CD4-positive, CD25-positive, alpha-beta regulatory T cell (primary cell): ENCODE results near the gene EIF4G3. TPM values are rescaled to one million over a fixed set of nuclear protein-coding genes. Genes with fewer than 3 reads are reported as not detected.

ENCODE experiments used
- ATAC-seq, 2 donors: fragments of 150-1000 bp; cut with Tn5 transposase; one replicate each; pipeline ENCODE4 v1.10.0; 2021; ENCODE audit warnings: low read depth in 2 of 2, moderate number of reproducible peaks in 2 of 2, moderate library complexity in 1 of 2
- DNase-seq, 3 donors: peaks; one replicate each; pipeline versions ENCODE4 v3.0.0 to v3.0.0-alpha.2; 2012 to 2022; ENCODE audit warnings: mixed read lengths in 1 of 3
- H3K27ac ChIP-seq: one replicate; pipeline ENCODE4 v1.7.0; 2013; ENCODE audit warnings: mild to moderate bottlenecking, low read length; ENCODE audit not compliant: insufficient read depth, poor library complexity, severe bottlenecking
- H3K27me3 ChIP-seq: one replicate; pipeline ENCODE4 v1.7.0; 2013; ENCODE audit warnings: low read length; ENCODE audit not compliant: control insufficient read depth, insufficient read depth
- H3K36me3 ChIP-seq: one replicate; pipeline ENCODE4 v1.7.0; 2013; ENCODE audit warnings: mild to moderate bottlenecking, low read length, moderate library complexity; ENCODE audit not compliant: control insufficient read depth, insufficient read depth
- H3K4me1 ChIP-seq: 2 replicates; pipeline ENCODE4 v1.7.0; 2013; ENCODE audit warnings: mild to moderate bottlenecking, low read length; ENCODE audit not compliant: insufficient read depth, control insufficient read depth, poor library complexity, severe bottlenecking
- H3K4me3 ChIP-seq: one replicate; pipeline ENCODE4 v1.7.0; 2013; ENCODE audit warnings: low read depth, mild to moderate bottlenecking, low read length, moderate library complexity
- H3K9me3 ChIP-seq, 2 experiments: 1 replicate in 1 of 2; 2 replicates in 1 of 2; pipeline ENCODE4 v1.7.0; 2013; ENCODE audit warnings: low read length in 2 of 2, mild to moderate bottlenecking in 1 of 2, moderate library complexity in 1 of 2; ENCODE audit not compliant: control insufficient read depth in 2 of 2
- H3K27ac Mint-ChIP-seq, 3 donors: one replicate each; pipeline ENCODE4 v1.8.0; 2020 to 2022; ENCODE audit warnings: mild to moderate bottlenecking in 3 of 3, mixed read lengths in 3 of 3, moderate library complexity in 2 of 3
- H3K27me3 Mint-ChIP-seq: one replicate; pipeline ENCODE4 v1.8.0; 2022; ENCODE audit warnings: mild to moderate bottlenecking, mixed read lengths
- H3K36me3 Mint-ChIP-seq: one replicate; pipeline ENCODE4 v1.8.0; 2020; ENCODE audit warnings: mixed read lengths
- H3K4me1 Mint-ChIP-seq, 4 donors: one replicate each; pipeline ENCODE4 v1.8.0; 2020 to 2022; ENCODE audit warnings: mixed read lengths in 4 of 4, mild to moderate bottlenecking in 1 of 4
- H3K4me3 Mint-ChIP-seq, 4 donors: one replicate each; pipeline ENCODE4 v1.8.0; 2020 to 2022; ENCODE audit warnings: mild to moderate bottlenecking in 4 of 4, mixed read lengths in 4 of 4, moderate library complexity in 3 of 4
- H3K9me3 Mint-ChIP-seq, 7 donors: one replicate each; pipeline ENCODE4 v1.8.0; 2020 to 2022; ENCODE audit warnings: mixed read lengths in 7 of 7, mild to moderate bottlenecking in 3 of 7, moderate library complexity in 2 of 7
- polyA plus RNA-seq, 4 donors: library from polyadenylated mRNA; unstranded; fragments of 300-500 nt; fragmentation: Illumina TruSeq; gene quantifications; one replicate each; pipeline ENCODE4 v1.2.3, GENCODE V29; 2021
- total RNA-seq: library from RNA; stranded (reverse); gene quantifications from one replicate; pipeline ENCODE4 v1.2.3, GENCODE V29; 2022

The EIF4G3 gene
- total and polyA plus RNA-seq, 5 donors from 2014 or later: 2.5 to 34.4 (median 5.5) TPM

DNA sequence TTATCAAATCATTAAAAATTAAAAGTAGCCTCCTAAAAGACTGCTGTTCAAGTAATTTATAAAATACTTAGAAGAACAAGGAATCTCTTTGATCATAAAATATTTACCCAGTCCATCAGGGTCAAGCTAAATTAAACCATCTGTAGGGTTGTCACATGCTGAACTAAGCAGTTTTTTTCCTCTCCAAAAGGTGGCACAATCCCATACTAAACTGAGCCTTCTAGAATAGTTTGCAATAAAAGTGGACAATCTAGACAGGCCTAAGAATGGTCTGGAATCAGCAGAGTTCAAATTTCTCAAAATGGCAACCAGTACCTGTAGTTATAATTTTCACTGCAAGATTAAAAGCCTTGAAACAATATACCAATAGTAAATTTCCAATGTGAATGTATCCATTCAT lies 194.8 kb downstream of the EIF4G3 start:
- Mint-ChIP-seq H3K27me3 (no peaks in the 10 kb centered on the region), H3K27ac (peak overlapping the region in 1 of 3 donors; percentile 23), H3K4me3 (no peak overlapping the region), H3K4me1 (peaks cover 0 to 5% (median 2%) of the 10 kb centered on the region in 4 donors), H3K9me3 (no peaks in the 10 kb centered on the region), H3K36me3 (no peaks in the 10 kb centered on the region)
- Histone ChIP-seq H3K27ac (no peak overlapping the region), H3K4me3 (no peak overlapping the region), H3K36me3 (peaks cover 2% of the 10 kb centered on the region), H3K27me3 (no peaks in the 10 kb centered on the region), H3K9me3 (no peaks in the 10 kb centered on the region), H3K4me1 (no peaks in the 10 kb centered on the region)
- DNase-seq (no peak), ATAC-seq (no peak)

DNA sequence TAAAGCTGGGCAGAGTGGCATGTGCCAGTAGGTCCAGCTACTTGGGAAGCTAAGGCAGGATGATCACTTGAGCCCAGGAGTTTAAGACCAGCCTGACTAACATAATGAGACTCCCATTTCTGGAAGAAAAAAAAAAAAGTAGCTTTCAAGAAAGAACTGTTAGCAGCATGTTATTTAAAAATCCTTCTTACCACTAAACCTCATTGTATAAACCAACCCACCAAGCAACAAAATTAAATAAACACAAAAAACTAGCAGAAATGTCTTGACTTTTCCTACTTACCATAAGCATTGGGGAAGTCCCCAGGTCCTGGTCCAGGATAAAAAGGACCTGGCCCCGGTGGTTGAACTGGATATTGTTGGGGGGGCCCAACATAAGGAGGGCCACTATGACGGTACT lies 196.6 kb downstream of the EIF4G3 start:
- DNase-seq: no peak

DNA sequence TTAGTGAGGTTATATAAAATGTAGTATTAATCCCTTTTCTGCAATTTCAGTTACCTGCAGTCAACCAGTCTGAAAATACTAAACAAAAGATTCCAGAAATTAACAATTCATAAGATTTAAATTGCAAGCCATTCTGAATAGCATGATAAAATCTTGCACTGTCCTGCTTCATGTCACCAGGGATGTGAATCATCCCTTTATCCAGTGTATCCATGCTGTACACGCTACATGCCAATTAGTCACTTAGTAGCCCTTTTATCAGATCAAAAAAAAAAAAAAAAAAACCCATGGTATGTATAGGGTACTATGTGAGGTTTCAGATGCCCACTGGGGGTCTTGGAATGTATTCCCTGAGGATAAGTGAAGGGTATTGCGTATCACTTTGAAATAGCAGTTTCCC lies 198.3 kb downstream of the EIF4G3 start:
- ATAC-seq (no peak), DNase-seq (no peak)
- no peaks in the 10 kb centered on the region for H3K4me1 ChIP-seq
- H3K27ac Mint-ChIP-seq: no peak overlapping the region
- H3K36me3 Mint-ChIP-seq: peaks cover 4% of the 10 kb centered on the region
- peaks cover 2% of the 10 kb centered on the region for H3K36me3 ChIP-seq
- no peaks in the 10 kb centered on the region for H3K27me3 ChIP-seq
- H3K4me1 Mint-ChIP-seq: peaks cover 0 to 4% (median 1%) of the 10 kb centered on the region in 4 donors
- no peak overlapping the region for H3K4me3 Mint-ChIP-seq
- no peak overlapping the region for H3K27ac ChIP-seq
- no peak overlapping the region for H3K4me3 ChIP-seq
- no peaks in the 10 kb centered on the region for H3K27me3 Mint-ChIP-seq
- no peaks in the 10 kb centered on the region for H3K9me3 Mint-ChIP-seq
- no peaks in the 10 kb centered on the region for H3K9me3 ChIP-seq

More for the DNA sequence above, 196.6 kb downstream of the EIF4G3 start:
- no peak for ATAC-seq
- no peaks in the 10 kb centered on the region for H3K4me1 ChIP-seq
- H3K9me3 Mint-ChIP-seq: no peaks in the 10 kb centered on the region
- H3K36me3 ChIP-seq: peaks cover 2% of the 10 kb centered on the region
- H3K27me3 ChIP-seq: no peaks in the 10 kb centered on the region
- no peak overlapping the region for H3K4me3 ChIP-seq
- H3K27ac ChIP-seq: no peak overlapping the region
- no peaks in the 10 kb centered on the region for H3K27me3 Mint-ChIP-seq
- H3K4me3 Mint-ChIP-seq: no peak overlapping the region
- peaks cover 0 to 3% (median under 1%) of the 10 kb centered on the region in 4 donors for H3K4me1 Mint-ChIP-seq
- H3K9me3 ChIP-seq: no peaks in the 10 kb centered on the region
- H3K27ac Mint-ChIP-seq: no peak overlapping the region
- no peaks in the 10 kb centered on the region for H3K36me3 Mint-ChIP-seq

DNA sequence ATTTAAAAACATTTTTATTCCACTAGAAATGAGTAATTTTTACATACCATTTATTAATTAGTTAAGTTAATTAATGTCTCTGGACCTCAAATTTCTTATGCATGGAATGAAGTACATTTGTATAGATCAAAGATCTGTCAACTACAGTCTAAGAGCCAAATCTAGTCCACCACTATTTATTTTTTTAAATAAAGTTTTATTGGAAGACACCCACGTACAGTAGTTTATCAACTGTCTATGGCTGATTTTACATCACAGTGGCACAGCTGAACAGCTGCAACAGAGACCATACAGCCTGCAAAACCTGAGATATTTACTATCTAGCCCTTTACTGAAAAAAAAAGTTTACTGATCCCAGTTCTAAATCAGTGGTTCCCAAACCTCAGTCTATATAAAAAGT lies 201.0 kb downstream of the EIF4G3 start:
- H3K4me1 Mint-ChIP-seq: peaks cover 0 to 3% (median 0%) of the 10 kb centered on the region in 4 donors
- Histone ChIP-seq H3K4me1 (no peaks in the 10 kb centered on the region), H3K27me3 (no peaks in the 10 kb centered on the region), H3K27ac (no peak overlapping the region), H3K9me3 (no peaks in the 10 kb centered on the region), H3K36me3 (peaks cover 11% of the 10 kb centered on the region), H3K4me3 (no peak overlapping the region)
- no peaks in the 10 kb centered on the region for H3K27me3 Mint-ChIP-seq
- H3K9me3 Mint-ChIP-seq: no peaks in the 10 kb centered on the region
- H3K27ac Mint-ChIP-seq: no peak overlapping the region
- DNase-seq (no peak), ATAC-seq (no peak)
- no peak overlapping the region for H3K4me3 Mint-ChIP-seq
- peaks cover 16% of the 10 kb centered on the region for H3K36me3 Mint-ChIP-seq

DNA sequence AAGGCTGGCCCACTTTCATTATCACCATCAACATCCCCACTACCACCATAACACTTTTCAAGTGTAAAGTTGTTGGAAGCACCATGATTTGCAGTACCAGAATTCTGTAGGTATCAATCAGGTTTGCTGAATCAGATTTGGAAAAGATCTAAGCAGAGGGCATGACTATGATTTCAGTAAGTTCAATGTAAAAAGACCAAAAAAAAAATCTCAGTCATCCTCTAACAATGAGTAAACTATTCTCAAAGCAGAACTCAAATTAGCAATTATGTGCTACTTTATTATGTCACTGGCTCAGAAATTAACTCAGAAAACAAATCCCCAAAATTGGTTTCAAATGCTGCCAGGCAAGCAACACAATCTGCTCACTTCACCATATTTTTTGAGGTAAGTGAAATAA lies 201.7 kb downstream of the EIF4G3 start:
- H3K4me3 ChIP-seq: no peak overlapping the region
- Mint-ChIP-seq H3K4me1 (peaks cover 0 to 3% (median 0%) of the 10 kb centered on the region in 4 donors), H3K27ac (no peak overlapping the region), H3K4me3 (no peak overlapping the region), H3K27me3 (no peaks in the 10 kb centered on the region), H3K36me3 (peaks cover 16% of the 10 kb centered on the region), H3K9me3 (no peaks in the 10 kb centered on the region)
- no peaks in the 10 kb centered on the region for H3K9me3 ChIP-seq
- H3K27me3 ChIP-seq: no peaks in the 10 kb centered on the region
- no peak overlapping the region for H3K27ac ChIP-seq
- ATAC-seq (no peak), DNase-seq (no peak)
- no peaks in the 10 kb centered on the region for H3K4me1 ChIP-seq
- peaks cover 9% of the 10 kb centered on the region for H3K36me3 ChIP-seq

DNA sequence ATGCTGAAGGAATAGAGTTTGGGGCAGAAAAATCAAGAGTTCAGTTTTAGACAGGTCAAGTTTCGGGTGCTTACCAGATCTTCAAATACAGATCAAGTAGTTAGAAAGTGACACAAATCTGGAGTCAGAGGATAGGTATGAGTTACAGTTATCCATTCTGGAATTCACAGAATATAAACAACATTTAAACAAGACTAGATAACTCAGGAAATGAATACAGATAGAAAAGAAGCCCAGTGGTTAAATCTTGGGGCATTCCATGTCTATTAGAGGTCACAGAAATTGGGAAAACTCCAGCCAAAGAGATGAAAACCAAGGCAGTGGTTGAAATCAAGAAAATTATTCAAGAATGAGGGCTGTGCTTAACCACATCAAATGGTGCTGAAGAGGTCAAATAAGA lies 202.6 kb downstream of the EIF4G3 start:
- no peak for ATAC-seq

DNA sequence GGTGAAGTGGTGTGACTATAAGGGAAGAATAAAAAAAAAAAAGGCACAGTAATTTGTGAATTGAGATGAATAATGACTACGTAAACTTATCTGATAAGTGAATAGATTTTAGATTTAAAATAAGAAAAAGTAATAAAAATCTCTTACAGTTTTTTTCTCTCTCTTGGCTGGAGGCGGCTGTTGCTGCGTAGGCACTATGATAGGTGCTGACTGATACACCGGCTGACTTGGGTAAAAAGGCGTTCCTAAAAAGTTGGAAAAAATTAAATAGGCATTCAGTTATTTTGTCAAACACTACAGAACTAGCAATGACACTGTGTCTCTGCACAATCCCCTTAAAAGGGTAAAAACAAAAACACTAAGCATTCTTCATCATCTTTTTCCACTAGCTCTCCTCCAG lies 203.8 kb downstream of the EIF4G3 start:
- Mint-ChIP-seq H3K27me3 (no peaks in the 10 kb centered on the region), H3K36me3 (peaks cover 22% of the 10 kb centered on the region), H3K4me1 (peaks cover 0 to 3% (median 0%) of the 10 kb centered on the region in 4 donors), H3K9me3 (no peaks in the 10 kb centered on the region), H3K4me3 (no peak overlapping the region), H3K27ac (no peak overlapping the region)
- peaks cover 17% of the 10 kb centered on the region for H3K36me3 ChIP-seq
- no peak for ATAC-seq
- no peak overlapping the region for H3K4me3 ChIP-seq
- DNase-seq: no peak
- no peaks in the 10 kb centered on the region for H3K27me3 ChIP-seq
- H3K27ac ChIP-seq: no peak overlapping the region
- H3K9me3 ChIP-seq: no peaks in the 10 kb centered on the region
- no peaks in the 10 kb centered on the region for H3K4me1 ChIP-seq

More for the DNA sequence above, 202.6 kb downstream of the EIF4G3 start:
- Mint-ChIP-seq H3K36me3 (peaks cover 21% of the 10 kb centered on the region), H3K4me3 (no peak overlapping the region), H3K9me3 (no peaks in the 10 kb centered on the region), H3K27me3 (no peaks in the 10 kb centered on the region), H3K4me1 (peaks cover 0 to 3% (median 0%) of the 10 kb centered on the region in 4 donors), H3K27ac (no peak overlapping the region)
- Histone ChIP-seq H3K9me3 (no peaks in the 10 kb centered on the region), H3K27me3 (no peaks in the 10 kb centered on the region), H3K4me1 (no peaks in the 10 kb centered on the region), H3K27ac (no peak overlapping the region), H3K4me3 (no peak overlapping the region), H3K36me3 (peaks cover 14% of the 10 kb centered on the region)
- no peak for DNase-seq
